HG03342 (cell line): ENCODE data around the gene LPCAT2.

Source experiments
- ATAC-seq: cut with Tn5 transposase; IDR thresholded peaks from one replicate; pipeline ENCODE4 v1.9.1; 2021; ENCODE audit warnings: mild to moderate bottlenecking, moderate library complexity; ENCODE audit not compliant: unreplicated experiment

Gene LPCAT2

DNA sequence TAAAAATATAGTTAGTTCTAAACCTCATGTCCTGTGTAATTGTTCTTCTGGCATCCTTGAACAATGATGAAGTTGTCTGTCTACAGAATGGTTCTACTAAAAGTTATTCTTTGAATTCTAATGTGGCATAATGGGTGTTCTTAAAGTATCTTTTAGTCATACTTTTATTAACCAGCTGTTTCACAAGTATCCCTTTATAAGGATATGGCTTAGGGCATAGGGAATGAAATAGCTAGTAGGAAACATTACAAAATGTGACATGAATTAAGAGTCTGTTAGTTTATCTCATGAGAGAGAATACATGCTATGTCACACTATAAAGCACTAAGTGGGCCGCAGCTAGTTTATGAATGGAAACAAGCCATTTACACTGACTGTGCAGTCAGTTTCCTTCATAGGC lies 31.3 kb downstream of the LPCAT2 start:
- ATAC-seq = no peak

DNA sequence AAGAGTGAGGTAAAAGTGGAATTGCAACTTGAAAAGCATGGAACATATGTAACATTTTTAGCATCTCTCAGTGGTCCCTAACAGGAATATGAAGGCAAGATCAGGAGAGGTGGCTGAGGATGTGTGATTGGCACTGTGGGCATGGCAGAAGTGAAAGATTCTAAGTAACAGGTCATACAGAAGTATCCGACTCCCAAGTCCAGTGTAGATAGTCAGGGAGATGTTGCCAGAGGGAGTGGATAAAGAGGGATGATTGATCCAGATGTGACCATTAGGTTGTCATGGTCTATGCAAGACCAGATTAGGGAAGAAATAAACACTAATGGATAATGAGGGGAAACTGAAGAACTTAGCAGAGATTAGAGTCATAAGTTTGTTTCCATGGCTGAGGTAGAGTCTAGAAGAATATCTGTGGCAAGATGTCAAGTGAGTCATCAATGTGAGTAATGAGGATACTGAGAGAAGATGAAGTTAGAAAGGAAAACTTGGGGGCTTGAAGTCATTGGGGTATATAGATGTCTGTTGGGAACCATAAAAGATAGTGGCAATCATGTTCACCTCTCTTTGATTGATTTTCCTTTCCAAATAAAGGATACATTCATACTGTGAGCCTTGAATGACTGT lies 33.7 kb downstream of the LPCAT2 start:
- ATAC-seq = no peak

DNA sequence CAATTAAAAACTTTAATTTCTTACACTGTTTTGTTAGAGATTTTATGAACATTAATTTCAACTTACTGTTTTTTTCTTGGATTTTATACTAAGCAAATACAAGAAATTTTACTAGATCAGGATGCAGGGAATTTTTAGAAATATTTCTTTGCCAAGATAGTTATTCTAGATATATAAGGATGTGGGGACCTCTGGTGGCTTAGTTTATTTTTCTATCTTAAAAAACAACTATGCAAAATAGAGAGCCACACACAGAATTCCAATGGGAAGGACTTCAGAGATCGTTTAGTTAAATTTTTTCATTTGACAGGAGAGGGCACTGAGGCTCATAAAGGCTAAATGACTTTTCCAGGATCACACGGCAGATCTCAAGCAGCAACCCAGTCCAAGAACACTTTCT lies 34.6 kb downstream of the LPCAT2 start:
- ATAC-seq = no peak

- ATAC-seq = no peak
Measured at GRCh38 chr16:55552621-55553020, 43.7 kb downstream of the LPCAT2 start.

- no peak for ATAC-seq
Measured at GRCh38 chr16:55555436-55555835, 46.6 kb downstream of the LPCAT2 start.

GRCh38 chr16:55557186-55557585 lies 48.3 kb downstream of the LPCAT2 start:
- no peak for ATAC-seq

DNA sequence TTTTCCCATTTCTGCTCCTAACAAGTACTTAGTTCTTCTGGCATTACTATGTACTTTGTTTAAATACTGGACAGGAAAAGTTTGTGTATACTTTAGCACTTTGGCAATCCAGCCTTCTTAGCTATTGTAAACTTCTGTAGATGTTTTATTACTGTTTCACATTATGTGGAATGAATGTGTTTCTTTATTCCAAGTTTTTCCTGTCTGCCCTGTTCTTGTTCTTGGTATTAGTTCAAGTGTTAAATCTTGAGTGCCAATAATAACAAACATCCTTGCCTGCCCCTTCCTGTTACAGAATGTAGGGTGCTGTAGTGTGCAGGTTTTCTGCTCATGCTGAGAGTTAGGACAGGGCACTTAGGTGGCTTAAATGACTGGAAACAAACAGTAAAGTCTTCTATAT lies 50.4 kb downstream of the LPCAT2 start:
- ATAC-seq = no peak

- no peak for ATAC-seq
Measured at GRCh38 chr16:55559933-55560516, 51.2 kb downstream of the LPCAT2 start.

DNA sequence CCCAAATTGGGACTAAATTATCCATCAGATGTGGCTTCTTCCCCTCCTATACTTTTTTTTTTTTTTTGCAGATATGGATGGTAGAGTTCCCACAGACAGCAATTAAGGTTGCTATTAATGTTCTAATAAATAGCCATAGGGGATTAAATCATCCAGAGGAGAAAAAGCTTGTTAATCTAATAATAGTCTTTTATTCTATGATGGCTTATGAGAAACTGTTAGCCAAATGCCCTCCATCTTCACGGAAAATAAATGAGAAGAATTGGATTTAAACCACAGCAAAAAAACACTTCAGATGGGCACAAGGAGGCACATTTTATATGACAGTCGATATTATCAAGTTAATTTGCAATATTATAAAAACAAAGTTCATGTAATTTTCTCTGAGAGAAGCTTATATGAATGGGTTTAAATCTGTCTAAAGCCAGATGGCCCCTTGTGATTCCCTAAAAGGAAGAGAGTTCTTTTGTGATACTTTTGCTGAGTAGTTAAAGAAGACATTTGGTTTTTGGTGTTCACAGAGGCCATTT lies 52.5 kb downstream of the LPCAT2 start:
- ATAC-seq = no peak

- ATAC-seq = no peak
Measured at GRCh38 chr16:55562936-55563335, 54.1 kb downstream of the LPCAT2 start.

DNA sequence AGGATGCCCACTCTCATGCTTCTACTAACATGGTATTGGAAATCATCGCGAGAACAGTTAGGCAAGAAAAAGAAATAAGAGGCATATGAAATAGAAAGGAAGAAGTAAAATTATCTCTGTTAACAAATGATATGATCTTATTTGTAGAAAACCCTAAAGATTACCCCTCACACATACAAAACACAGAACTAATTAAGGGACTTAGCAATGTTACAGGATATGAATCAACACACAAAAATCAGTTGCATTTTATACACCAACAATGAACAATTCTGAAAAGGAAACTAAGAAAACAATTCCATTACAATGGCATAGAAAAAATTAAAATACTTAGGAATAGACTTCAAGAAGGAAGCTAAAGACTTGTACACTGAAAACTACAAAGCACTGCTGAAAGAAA lies 54.9 kb downstream of the LPCAT2 start:
- ATAC-seq = no peak

- ATAC-seq = no peak
Measured at GRCh38 chr16:55565086-55565485, 56.2 kb downstream of the LPCAT2 start.

GRCh38 chr16:55566432-55567175 lies 57.7 kb downstream of the LPCAT2 start, which contains the start of gene CAPNS2:
CAPNS2 (plus strand) TSS chr16:55566684; CDS start chr16:55566757, 73 bp downstream.
- no peak for ATAC-seq

DNA sequence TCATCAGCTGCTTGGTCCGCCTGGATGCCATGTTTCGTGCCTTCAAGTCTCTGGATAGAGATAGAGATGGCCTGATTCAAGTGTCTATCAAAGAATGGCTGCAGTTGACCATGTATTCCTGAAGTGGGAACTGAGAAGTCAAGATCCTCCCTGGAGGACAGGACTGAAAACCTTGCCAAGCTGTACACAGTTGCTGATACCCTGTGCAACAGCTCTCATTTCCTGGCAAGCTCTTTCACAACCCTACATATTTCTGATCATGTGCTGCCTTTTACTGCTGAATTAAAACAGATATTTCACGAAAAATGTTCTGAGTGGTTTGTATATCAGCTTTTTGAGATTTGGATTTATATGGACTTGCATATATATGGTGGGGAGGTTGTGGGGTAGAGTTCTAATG lies 58.5 kb downstream of the LPCAT2 start:
- no peak for ATAC-seq

DNA sequence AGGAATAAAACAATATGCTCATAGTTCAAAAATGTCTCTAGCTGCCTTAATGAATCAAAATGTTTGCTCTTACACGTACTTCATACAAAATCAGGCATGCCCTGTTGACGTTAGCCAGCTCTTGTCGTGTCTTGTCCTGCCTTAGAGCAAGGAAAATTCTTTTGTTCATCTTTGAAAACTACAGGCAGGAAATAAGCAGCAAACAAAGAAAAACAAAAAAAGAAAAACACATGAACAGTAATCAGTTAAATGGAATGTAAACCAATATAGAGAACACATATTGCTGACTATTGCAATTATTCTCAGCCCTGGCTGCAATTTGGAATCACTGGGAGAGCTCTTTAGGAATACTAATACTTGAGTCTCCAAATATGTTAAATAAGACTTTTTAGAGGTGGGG lies 59.3 kb downstream of the LPCAT2 start:
- no peak for ATAC-seq

DNA sequence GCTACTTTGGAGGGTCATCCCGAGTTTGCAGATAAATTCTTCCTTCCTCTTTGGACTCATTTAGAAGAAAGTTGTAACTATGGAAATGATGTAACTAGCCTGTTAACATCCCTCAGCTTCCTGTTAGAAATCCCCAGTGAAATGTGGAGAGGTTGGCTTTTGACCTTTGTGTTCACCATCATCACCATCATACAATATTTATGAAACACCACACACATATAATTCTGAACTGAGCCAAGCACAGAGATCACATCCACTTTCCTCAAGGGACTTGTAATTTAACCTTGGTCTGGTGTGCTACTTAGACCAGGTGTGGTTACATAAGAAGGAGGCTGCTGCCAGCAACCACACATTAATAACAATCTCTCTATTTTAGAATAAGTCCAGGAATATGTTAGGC lies 60.2 kb downstream of the LPCAT2 start:
- no peak for ATAC-seq

- no peak for ATAC-seq
Measured at GRCh38 chr16:55570159-55570558, 61.3 kb downstream of the LPCAT2 start.

GRCh38 chr16:55571191-55571897 lies 62.5 kb downstream of the LPCAT2 start:
- no peak for ATAC-seq

DNA sequence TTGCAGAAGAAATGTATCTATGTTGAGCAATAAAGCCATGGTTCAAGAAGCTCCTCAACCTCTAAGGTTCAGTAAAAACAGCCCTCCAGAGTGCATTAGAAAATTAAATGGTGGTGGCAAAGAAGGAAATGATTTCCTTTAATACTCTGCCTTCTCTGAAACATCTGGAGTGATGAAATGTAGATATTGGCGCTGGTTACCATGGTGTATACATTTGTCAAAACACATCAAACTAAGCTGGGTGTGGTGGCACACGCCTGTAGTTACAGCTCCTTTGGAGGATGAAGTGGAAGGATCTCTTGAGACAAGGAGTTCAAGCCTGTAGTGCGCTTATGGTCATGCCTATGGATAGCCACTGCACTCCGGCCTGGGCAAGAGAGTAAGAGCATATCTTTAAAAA lies 63.6 kb downstream of the LPCAT2 start:
- ATAC-seq = no peak

GRCh38 chr16:55574811-55575210 lies 65.9 kb downstream of the LPCAT2 start:
- no peak for ATAC-seq

DNA sequence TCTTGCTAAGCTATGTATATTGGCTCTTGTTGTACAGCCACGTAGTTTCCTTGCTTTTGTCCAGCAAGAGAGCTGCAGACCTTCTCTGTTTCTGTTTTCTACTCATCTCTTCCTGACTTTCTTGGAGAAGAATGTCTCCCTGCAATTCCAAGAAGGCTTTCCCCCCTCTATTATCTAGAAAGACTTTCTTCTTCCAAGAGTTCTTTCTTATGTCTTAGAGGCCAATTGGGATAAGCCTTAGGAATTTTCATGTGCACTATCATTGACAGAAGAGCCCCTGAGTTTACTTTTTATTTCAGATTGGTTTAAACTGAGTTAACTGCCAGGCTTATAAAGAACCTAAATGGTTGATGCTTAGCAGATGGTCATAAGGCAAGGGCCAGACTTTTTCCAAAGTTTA lies 66.6 kb downstream of the LPCAT2 start:
- no peak for ATAC-seq
